Measurements from ENCODE around the gene KCNJ4.
"Not testable (repeated sequence)": the region's sequence is repeated elsewhere in the genome, so short reads cannot be mapped to it uniquely, and the experiment has no call there.

KCNJ4 gene

GRCh38 chr22:38415046-38415445 lies 40.0 kb downstream of the KCNJ4 start:
- TF ChIP-seq CTCF (IDR thresholded peaks at IDR 0.05; ENCODE audit: low read depth, low read length): no peak
- DNase-seq (ENCODE audit: low read depth, low spot score): no peak
- H3K4me3 ChIP-seq (ENCODE audit: low read depth, low read length): no peak overlapping the region
- in situ Hi-C loops (cut with HindIII; ENCODE audit: low sequenced_read_pairs): no loop called here

GRCh38 chr22:38414009-38414395 lies 41.0 kb downstream of the KCNJ4 start:
- in situ Hi-C loops (cut with HindIII; ENCODE audit: low sequenced_read_pairs): no loop called here
- no peak for DNase-seq (ENCODE audit: low read depth, low spot score)
- no peak overlapping the region for H3K4me3 ChIP-seq (ENCODE audit: low read depth, low read length)
- no peak for TF ChIP-seq CTCF (IDR thresholded peaks at IDR 0.05; ENCODE audit: low read depth, low read length)

GRCh38 chr22:38413085-38414008 lies 41.7 kb downstream of the KCNJ4 start:
- TF ChIP-seq CTCF (IDR thresholded peaks at IDR 0.05; ENCODE audit: low read depth, low read length): no peak
- no peak overlapping the region for H3K4me3 ChIP-seq (ENCODE audit: low read depth, low read length)
- in situ Hi-C loops (cut with HindIII; ENCODE audit: low sequenced_read_pairs): no loop called here
- no peak for DNase-seq (ENCODE audit: low read depth, low spot score)

GRCh38 chr22:38412435-38413084 lies 42.4 kb downstream of the KCNJ4 start:
- TF ChIP-seq CTCF (IDR thresholded peaks at IDR 0.05; ENCODE audit: low read depth, low read length): peak; percentile 61
- in situ Hi-C loops (cut with HindIII; ENCODE audit: low sequenced_read_pairs): no loop called here
- no peak for DNase-seq (ENCODE audit: low read depth, low spot score)
- no peak overlapping the region for H3K4me3 ChIP-seq (ENCODE audit: low read depth, low read length)

GRCh38 chr22:38411016-38411415 lies 44.0 kb downstream of the KCNJ4 start:
- no peak for TF ChIP-seq CTCF (IDR thresholded peaks at IDR 0.05; ENCODE audit: low read depth, low read length)
- no peak for DNase-seq (ENCODE audit: low read depth, low spot score)

GRCh38 chr22:38409916-38410315 lies 45.1 kb downstream of the KCNJ4 start:
- H3K4me3 ChIP-seq (ENCODE audit: low read depth, low read length); in situ Hi-C loops (cut with HindIII; ENCODE audit: low sequenced_read_pairs); DNase-seq (ENCODE audit: low read depth, low spot score): not testable (repeated sequence)

More at GRCh38 chr22:38411016-38411415, 44.0 kb downstream of the KCNJ4 start:
- H3K4me3 ChIP-seq (ENCODE audit: low read depth, low read length): no peak overlapping the region
- in situ Hi-C loops (cut with HindIII; ENCODE audit: low sequenced_read_pairs): no loop called here

GRCh38 chr22:38406617-38407016 lies 48.4 kb downstream of the KCNJ4 start:
- in situ Hi-C loops (cut with HindIII; ENCODE audit: low sequenced_read_pairs): no loop called here
- no peak for DNase-seq (ENCODE audit: low read depth, low spot score)
- no peak for TF ChIP-seq CTCF (IDR thresholded peaks at IDR 0.05; ENCODE audit: low read depth, low read length)
- H3K4me3 ChIP-seq (ENCODE audit: low read depth, low read length): no peak overlapping the region
